GM19467 (cell line): ENCODE measurements around the gene ARHGAP9.
"Not testable (repeated sequence)": the region's sequence is repeated elsewhere in the genome, so short reads cannot be mapped to it uniquely, and the experiment has no call there.

Source experiments
- ATAC-seq: cut with Tn5 transposase; IDR thresholded peaks from one replicate; pipeline ENCODE4 v1.9.1; 2021; ENCODE audit warnings: mild to moderate bottlenecking, moderate library complexity; ENCODE audit not compliant: unreplicated experiment

Gene ARHGAP9

DNA sequence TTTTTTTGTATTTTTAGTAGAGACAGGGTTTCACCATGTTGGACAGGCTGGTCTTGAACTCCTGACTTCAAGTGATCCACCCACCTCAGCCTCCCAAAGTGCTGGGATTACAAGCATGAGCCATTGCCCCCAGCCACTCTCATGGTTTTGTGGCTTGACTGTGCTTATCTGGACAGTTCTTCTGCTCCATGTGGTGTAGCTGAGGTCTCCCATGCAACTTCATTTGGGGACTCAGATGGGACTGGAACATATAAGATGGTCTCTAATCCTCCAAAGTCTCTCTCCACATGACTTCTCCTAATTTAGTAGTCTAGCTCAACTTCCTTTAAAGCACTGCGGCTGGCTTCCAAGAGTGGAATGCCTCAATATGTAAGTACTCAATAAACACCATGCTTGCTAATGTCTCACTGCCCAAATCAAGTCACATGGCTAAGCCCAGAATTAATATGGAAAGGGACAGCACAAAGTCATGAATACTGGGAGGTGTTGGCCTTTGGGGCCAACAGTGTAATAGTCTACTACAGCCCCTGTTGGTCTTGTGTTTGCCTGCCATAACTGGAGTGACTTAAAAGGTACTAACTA lies 37.7 kb downstream of the ARHGAP9 start:
- ATAC-seq = no peak

DNA sequence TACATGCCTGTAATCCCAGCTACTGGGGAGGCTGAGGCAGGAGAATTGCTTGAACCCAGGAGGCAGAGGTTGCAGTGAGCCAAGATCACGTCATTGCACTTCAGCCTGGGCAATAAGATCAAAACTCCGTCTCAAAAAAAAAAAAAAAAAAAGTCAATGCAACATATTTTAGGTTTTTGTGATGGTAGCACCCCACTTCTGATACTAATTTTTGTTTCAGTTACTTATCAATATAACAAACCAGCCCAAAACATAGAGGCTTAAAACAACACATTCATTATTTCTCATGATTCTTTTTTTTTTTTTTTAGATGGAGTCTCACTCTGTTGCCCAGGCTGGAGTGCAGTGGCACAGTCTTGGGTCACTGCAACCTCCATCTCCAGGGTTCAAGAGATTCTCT lies 38.3 kb downstream of the ARHGAP9 start:
- not testable (repeated sequence) for ATAC-seq

DNA sequence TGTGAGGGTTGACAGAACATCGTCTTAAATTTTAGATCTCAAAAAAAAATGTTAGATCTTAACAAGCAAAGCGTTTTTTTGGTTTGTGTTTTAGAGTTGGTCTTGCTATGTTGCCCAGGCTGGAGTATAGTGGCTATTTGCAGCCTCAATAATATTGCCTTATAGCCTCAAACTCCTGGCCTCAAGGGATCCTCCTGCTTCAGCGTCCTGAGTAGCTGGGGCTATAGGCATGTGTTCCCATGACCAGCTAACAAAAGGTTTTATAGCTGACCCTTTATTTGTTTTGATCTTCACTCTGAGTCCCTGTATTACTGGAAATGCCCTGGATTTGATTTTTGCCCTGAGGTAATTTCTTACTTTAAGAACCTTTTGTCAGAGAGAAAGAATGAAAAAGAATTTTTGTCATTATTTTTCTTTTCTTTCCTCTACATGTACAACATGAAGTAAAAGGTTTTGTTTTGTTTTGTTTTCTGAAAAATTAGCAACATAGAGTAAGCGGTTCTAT lies 39.9 kb downstream of the ARHGAP9 start:
- ATAC-seq = no peak

- ATAC-seq = no peak
These were observed 41.3 kb downstream of the ARHGAP9 start for GRCh38 chr12:57438400-57438799.

GRCh38 chr12:57435293-57435692 lies 44.4 kb downstream of the ARHGAP9 start:
- ATAC-seq = no peak

DNA sequence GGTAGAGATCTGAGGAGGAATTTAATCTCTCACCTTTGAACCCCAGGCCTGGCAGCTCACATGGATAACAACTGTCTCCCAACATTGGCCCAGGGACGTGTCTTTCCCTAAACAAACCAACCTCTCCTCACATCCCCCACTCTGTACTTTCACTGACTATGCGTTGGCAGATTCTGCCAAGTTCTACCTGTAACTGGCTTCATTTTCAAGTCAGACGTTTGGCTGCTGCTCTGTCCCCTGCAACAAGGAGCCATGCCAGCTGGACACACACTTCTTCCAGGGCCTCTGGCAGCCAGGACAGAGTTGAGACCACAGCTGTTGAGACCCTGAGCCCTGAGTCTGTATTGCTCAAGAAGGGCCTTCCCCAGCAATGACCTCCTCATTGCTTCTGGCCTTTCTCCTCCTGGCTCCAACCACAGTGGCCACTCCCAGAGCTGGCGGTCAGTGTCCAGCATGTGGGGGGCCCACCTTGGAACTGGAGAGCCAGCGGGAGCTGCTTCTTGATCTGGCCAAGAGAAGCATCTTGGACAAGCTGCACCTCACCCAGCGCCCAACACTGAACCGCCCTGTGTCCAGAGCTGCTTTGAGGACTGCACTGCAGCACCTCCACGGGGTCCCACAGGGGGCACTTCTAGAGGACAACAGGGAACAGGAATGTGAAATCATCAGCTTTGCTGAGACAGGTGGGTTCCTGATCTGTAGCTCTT lies 45.0 kb downstream of the ARHGAP9 start, which contains the start of gene INHBC:
Gene INHBC (plus strand): TSS at position 268 of the 707 bp plus-strand sequence. CDS start 103 bp downstream, at position 371.
- ATAC-seq = no peak

DNA sequence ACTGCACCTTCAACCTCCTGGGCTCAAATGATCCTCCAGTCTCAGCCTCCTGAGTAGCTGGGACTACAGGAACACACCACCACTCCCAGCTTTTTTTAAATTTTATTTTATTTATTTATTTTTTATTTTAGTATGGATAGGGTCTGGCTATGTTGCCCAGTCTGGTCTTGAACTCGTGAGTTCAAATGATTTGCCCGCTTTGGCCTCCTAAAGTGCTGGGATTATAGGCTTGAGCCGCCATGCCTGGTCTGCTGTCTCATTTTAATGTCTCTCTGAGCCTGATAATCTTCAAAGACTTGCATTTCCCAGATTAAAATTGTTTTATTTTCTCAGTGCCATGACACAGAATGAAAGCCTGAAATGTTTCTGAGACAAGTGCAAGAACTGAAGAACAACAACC lies 46.3 kb downstream of the ARHGAP9 start:
- no peak for ATAC-seq

- no peak for ATAC-seq
These were observed 47.9 kb downstream of the ARHGAP9 start for GRCh38 chr12:57431654-57432188.

DNA sequence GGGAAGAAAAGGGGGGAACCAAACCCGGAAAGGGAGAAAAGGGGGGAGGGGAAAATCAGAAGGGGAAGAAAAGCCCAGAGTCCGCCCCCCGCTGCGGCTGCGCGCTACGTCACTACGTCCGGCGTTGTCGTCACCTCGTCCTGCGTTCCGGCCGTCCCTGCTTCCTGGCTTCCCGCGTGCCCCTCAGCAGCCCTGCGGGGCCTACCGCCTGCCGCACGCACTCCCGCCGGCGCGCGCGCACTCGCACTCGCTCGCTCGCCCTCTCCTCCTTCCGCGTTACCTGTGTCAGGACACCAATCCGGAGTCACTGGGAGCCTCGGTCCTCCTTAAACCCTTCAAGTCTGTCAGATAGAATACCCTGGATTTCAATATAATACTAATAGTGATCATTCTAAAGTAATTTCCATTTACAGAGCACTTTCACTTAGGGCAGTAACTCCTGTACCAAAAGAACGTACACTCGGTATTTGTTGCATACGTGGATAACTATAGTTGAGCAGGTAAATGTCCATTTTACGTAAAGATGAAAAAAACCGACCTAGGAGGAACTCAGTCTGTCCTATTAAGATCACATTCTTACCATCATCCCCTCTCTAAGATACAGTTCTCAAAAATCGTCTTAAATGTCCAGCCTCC lies 48.6 kb downstream of the ARHGAP9 start, which contains the start of gene R3HDM2:
Gene R3HDM2 (minus strand): TSS at position 113 of the 636 bp plus-strand sequence. CDS start 120,615 bp downstream, outside the sequence.
- peak; percentile 94 for ATAC-seq

DNA sequence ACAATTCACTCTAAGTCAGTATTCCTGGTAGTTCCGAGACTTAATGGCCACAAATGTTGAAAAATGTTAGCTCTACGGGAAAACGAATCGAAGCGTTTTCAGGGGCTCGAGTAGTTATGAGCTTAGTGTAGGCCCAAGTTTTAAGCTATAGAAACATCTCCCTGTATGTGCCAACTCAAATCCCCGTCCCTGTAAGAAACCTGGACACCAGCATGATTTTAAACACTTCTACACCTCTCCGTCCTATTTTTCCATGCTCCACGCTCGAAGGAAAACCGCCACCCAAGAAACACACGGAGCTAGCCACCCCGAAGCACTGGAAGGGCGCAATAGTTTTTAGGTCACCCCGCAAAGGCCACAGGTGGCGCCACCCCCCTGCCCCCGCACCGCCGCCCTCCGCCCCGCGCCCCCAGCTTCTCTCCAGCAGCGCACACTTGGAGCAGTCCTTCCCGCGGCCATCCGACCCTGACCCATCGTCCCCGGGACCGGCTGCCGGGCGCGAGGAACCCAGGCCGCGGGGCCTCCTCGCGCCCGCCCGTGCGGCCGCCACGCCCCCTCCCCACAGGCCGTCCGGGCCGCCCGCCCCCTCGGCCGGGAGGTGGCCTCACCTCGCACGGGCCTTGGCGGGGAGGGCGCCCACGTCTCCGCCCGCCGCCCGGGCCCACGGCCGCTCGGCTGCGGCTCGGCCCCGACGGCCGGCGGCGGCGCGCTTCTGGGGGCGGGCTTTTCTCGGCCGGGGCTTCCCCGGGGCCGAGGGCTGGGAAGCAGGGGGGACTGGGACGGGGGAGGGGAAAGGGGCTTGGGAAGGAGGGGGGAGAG lies 49.3 kb downstream of the ARHGAP9 start:
- ATAC-seq = peak; percentile 47

DNA sequence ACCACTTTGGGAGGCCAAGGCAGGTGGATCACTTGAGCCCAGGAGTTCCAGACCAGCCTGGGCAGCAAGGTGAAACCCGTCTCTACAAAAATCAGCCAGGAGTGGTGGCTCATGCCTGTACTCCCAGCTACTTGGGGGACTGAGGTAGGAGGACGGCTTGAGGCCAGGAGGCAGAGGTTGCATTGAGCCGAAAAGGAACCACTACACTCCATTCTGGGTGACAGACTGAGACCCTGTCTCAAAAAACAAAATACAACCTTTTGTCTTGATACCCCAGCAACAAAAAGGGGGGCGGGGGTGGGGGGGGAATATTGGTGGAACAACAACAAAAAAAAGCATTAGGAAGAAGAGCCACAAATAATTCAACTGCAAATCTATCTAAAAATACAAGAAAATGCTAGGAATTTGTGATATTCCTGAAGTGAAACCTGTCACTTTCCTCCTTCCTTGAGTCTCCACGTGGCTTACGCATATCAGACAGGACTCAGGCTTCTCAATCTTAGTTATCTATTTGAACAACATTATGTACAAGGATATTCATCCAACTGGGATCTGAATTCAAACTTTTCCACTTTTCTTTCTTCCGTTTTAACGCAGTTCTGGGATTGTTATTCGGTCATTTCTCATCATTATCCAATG lies 50.1 kb downstream of the ARHGAP9 start:
- no peak for ATAC-seq

DNA sequence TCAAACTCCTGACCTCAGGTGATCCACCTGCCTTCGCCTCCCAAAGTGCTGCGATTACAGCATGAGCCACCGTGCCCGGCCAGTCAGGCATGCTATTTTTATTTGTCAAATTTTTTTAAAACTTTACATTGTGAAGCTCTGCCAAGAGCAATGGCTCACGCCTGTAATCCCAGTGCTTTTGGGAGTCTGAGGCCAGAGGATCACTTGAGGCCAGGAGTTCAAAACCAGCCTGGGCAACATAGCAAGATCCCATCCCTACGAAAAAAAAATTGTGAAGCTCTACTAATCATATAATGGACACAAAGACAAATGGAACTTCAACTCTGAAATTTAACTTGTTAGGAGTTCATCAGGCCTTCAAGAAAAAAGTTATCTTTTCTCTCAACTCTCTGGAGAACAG lies 50.7 kb downstream of the ARHGAP9 start:
- no peak for ATAC-seq

GRCh38 chr12:57426948-57427347 lies 52.7 kb downstream of the ARHGAP9 start:
- not testable (repeated sequence) for ATAC-seq
